Stimulated activated naive CD8-positive, alpha-beta T cell treated with anti-CD3 and anti-CD28 coated beads, Interleukin-15, Interleukin-2, amounts not matched to agents 100 ng/mL and 50 ng/mL, for 24 hours (primary cell): ENCODE results near the gene ALK.

Experiments used
- H3K27ac Mint-ChIP-seq: one replicate; pipeline ENCODE4 v1.8.0; 2021; ENCODE audit warnings: mild to moderate bottlenecking, mixed read lengths
- H3K27me3 Mint-ChIP-seq: one replicate; pipeline ENCODE4 v1.8.0; 2021; ENCODE audit warnings: mixed read lengths
- H3K36me3 Mint-ChIP-seq: one replicate; pipeline ENCODE4 v1.8.0; 2021; ENCODE audit warnings: low read depth, mixed read lengths
- H3K4me1 Mint-ChIP-seq: one replicate; pipeline ENCODE4 v1.8.0; 2021; ENCODE audit warnings: low read depth, mixed read lengths
- H3K4me3 Mint-ChIP-seq: one replicate; pipeline ENCODE4 v1.8.0; 2021; ENCODE audit warnings: mild to moderate bottlenecking, mixed read lengths
- H3K9me3 Mint-ChIP-seq: one replicate; pipeline ENCODE4 v1.8.0; 2021; ENCODE audit warnings: mixed read lengths

The ALK gene

GRCh38 chr2:29509878-29510277, 411.5 kb downstream of the ALK start:
- H3K4me1 Mint-ChIP-seq: no peaks in the 10 kb centered on the region
- H3K36me3 Mint-ChIP-seq: no peaks in the 10 kb centered on the region
- peaks cover 5% of the 10 kb centered on the region for H3K27me3 Mint-ChIP-seq
- H3K27ac Mint-ChIP-seq: no peak overlapping the region
- no peak overlapping the region for H3K4me3 Mint-ChIP-seq
- H3K9me3 Mint-ChIP-seq: no peaks in the 10 kb centered on the region

- no peak overlapping the region for H3K4me3 Mint-ChIP-seq
- H3K36me3 Mint-ChIP-seq: no peaks in the 10 kb centered on the region
- H3K27ac Mint-ChIP-seq: no peak overlapping the region
- no peaks in the 10 kb centered on the region for H3K9me3 Mint-ChIP-seq
- peaks cover 5% of the 10 kb centered on the region for H3K27me3 Mint-ChIP-seq
- no peaks in the 10 kb centered on the region for H3K4me1 Mint-ChIP-seq
Observed at GRCh38 chr2:29509397-29509796, 412.0 kb downstream of the ALK start.

DNA sequence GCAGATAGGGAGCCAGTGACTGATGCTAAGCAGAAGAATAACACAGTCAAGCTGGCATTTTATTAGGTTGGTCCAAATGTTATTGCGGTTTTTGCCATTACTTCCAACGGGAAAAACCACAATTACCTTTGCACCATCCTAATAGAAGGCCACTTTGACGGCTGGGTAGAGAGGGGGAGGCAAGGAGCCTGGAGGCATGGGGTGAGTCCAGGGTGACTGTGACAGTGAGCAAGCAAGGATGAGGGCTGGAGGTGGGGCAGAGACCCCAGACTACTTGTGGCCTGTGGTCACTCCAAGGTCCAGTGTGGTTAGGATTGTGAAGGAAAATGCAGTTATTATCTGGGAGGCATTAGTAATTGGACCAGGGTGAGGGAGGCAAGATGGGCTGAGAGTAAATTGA, 416.6 kb downstream of the ALK start:
- H3K27me3 Mint-ChIP-seq: peaks cover 16% of the 10 kb centered on the region
- no peaks in the 10 kb centered on the region for H3K9me3 Mint-ChIP-seq
- H3K36me3 Mint-ChIP-seq: no peaks in the 10 kb centered on the region
- H3K27ac Mint-ChIP-seq: no peak overlapping the region
- no peak overlapping the region for H3K4me3 Mint-ChIP-seq
- no peaks in the 10 kb centered on the region for H3K4me1 Mint-ChIP-seq

DNA sequence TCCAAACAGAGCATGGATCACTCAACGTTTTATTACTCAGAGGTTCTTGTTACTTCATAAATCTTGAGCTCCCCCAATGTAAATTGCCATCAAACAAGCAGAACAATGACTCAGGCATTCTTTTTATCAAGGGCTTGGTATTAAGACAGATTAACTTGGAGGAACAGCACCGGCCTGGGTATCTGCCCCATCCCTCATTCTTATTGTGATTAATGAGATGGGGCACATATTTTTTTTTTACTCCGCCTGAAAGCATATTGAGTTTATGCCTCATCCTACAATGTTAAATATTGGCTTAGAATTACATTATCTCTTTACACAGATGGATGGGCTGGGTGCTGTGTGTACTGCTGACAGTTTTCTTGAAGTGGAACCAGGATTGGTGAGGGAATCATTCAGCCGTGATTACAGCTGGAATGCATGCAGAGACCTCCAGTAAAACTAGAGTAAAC, 418.9 kb downstream of the ALK start:
- Mint-ChIP-seq H3K27me3 (peaks cover 16% of the 10 kb centered on the region), H3K27ac (no peak overlapping the region), H3K4me1 (no peaks in the 10 kb centered on the region)

GRCh38 chr2:29497375-29497774, 424.0 kb downstream of the ALK start:
- no peaks in the 10 kb centered on the region for H3K4me1 Mint-ChIP-seq
- H3K27ac Mint-ChIP-seq: no peak overlapping the region
- H3K36me3 Mint-ChIP-seq: no peaks in the 10 kb centered on the region
- no peaks in the 10 kb centered on the region for H3K9me3 Mint-ChIP-seq
- no peak overlapping the region for H3K4me3 Mint-ChIP-seq
- H3K27me3 Mint-ChIP-seq: peaks cover 4% of the 10 kb centered on the region

More for the DNA sequence above, 418.9 kb downstream of the ALK start:
- Mint-ChIP-seq H3K36me3 (no peaks in the 10 kb centered on the region), H3K4me3 (no peak overlapping the region), H3K9me3 (no peaks in the 10 kb centered on the region)

DNA sequence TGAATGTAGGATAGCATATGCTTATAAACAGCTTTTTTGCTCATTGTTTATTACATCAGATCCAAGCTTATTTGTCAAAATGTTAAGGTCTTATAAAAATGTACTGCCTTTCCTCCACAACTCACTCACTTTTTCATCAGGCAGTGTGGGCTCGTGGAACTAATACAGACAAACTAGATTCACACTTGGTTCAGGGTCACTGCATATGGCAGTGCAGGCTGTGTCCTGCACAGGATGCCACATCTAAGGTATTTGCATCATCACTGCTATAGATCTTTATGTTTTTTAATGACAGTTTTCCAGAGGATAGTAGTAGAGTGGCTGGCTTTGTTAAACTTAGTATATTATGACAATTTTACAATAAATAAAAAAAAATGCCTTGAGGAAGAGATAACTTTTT, 425.2 kb downstream of the ALK start:
- Mint-ChIP-seq H3K4me3 (no peak overlapping the region), H3K9me3 (no peaks in the 10 kb centered on the region), H3K27ac (no peak overlapping the region), H3K4me1 (no peaks in the 10 kb centered on the region), H3K27me3 (peaks cover 4% of the 10 kb centered on the region), H3K36me3 (no peaks in the 10 kb centered on the region)

GRCh38 chr2:29495536-29496060, 425.8 kb downstream of the ALK start:
- H3K27me3 Mint-ChIP-seq: peaks cover 4% of the 10 kb centered on the region
- H3K9me3 Mint-ChIP-seq: no peaks in the 10 kb centered on the region
- H3K36me3 Mint-ChIP-seq: no peaks in the 10 kb centered on the region
- H3K4me1 Mint-ChIP-seq: no peaks in the 10 kb centered on the region
- no peak overlapping the region for H3K27ac Mint-ChIP-seq
- no peak overlapping the region for H3K4me3 Mint-ChIP-seq

DNA sequence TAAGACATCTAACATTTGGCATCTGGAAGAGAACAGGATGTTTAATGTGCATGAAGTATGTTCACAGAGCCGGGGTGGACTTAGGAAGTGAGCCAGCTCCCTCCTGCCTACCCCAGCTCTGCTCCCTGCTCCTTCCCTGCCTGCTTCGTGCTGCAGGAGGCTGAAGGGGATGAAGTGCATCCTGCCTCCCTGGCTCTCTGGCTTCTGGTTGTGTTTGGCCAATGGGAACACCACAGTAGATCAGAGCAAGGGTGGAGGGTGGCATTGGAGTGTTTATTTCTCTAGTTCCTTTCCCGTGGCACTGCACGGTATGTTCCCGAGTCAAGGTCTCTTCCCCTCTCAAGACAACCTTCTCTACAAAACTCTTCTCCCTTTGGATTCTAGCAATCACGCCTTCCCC, 426.3 kb downstream of the ALK start:
- no peaks in the 10 kb centered on the region for H3K36me3 Mint-ChIP-seq
- no peaks in the 10 kb centered on the region for H3K9me3 Mint-ChIP-seq
- H3K4me3 Mint-ChIP-seq: no peak overlapping the region
- H3K4me1 Mint-ChIP-seq: no peaks in the 10 kb centered on the region
- peaks cover 4% of the 10 kb centered on the region for H3K27me3 Mint-ChIP-seq
- no peak overlapping the region for H3K27ac Mint-ChIP-seq

DNA sequence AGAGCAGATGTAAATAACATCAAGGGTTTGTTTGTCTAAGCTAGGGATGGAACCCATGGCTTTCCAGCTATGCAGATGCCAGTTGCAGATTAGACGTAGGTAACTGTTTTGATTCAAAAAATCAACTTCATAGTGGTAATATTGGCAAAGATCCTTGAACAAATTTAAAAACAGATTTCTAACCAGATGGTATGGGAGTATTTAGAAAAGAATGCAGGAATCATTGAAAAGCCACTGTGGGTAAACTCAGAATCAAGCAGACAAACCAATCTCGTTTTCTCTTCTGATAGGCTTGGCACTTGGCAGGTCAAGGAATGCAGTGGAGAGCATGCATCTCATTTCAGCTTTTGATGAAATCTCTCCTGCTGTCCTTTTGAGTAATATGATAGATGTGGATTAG, 428.7 kb downstream of the ALK start:
- Mint-ChIP-seq H3K9me3 (no peaks in the 10 kb centered on the region), H3K36me3 (no peaks in the 10 kb centered on the region), H3K27ac (no peak overlapping the region), H3K4me1 (no peaks in the 10 kb centered on the region), H3K27me3 (peaks cover 6% of the 10 kb centered on the region), H3K4me3 (no peak overlapping the region)

GRCh38 chr2:29490045-29490444, 431.3 kb downstream of the ALK start:
- no peaks in the 10 kb centered on the region for H3K9me3 Mint-ChIP-seq

GRCh38 chr2:29489568-29489967, 431.8 kb downstream of the ALK start:
- Mint-ChIP-seq H3K4me1 (no peaks in the 10 kb centered on the region), H3K36me3 (no peaks in the 10 kb centered on the region), H3K4me3 (no peak overlapping the region), H3K27ac (no peak overlapping the region), H3K27me3 (peaks cover 13% of the 10 kb centered on the region), H3K9me3 (no peaks in the 10 kb centered on the region)

More at GRCh38 chr2:29490045-29490444, 431.3 kb downstream of the ALK start:
- Mint-ChIP-seq H3K27me3 (peaks cover 13% of the 10 kb centered on the region), H3K36me3 (no peaks in the 10 kb centered on the region), H3K27ac (no peak overlapping the region), H3K4me3 (no peak overlapping the region), H3K4me1 (no peaks in the 10 kb centered on the region)

DNA sequence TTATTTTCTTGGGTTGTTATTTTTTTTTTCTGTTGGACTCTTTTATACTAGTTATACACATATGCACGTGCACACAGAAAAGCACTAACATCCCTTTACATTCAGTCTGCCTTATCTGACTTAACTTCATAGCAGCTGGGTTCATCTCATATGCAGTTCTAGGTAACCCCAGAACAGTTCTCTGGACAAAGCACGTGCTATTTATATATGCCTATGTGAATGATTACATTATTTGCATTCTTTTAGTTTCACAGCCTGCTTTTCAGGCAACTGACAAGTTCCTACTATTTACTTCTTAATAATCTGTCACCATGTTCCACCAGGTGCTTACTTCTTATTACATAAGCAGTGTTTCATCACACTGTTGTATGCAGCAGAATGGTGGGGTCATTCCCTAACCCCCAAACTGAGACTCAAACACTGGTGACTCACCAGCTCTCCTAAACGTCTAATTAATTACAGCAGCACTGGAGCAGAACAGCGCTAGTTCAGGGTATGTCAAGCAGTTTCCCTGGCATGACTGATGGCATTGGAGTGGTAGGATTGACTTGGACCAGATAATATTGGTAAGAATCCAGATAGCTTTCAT, 433.3 kb downstream of the ALK start:
- Mint-ChIP-seq H3K4me3 (no peak overlapping the region), H3K36me3 (no peaks in the 10 kb centered on the region), H3K9me3 (no peaks in the 10 kb centered on the region), H3K27me3 (peaks cover 13% of the 10 kb centered on the region), H3K4me1 (no peaks in the 10 kb centered on the region), H3K27ac (no peak overlapping the region)

GRCh38 chr2:29485631-29486030, 435.8 kb downstream of the ALK start:
- Mint-ChIP-seq H3K4me3 (no peak overlapping the region), H3K36me3 (no peaks in the 10 kb centered on the region), H3K9me3 (no peaks in the 10 kb centered on the region), H3K27me3 (peaks cover 23% of the 10 kb centered on the region), H3K4me1 (no peaks in the 10 kb centered on the region), H3K27ac (no peak overlapping the region)

- Mint-ChIP-seq H3K27me3 (peaks cover 23% of the 10 kb centered on the region), H3K4me3 (no peak overlapping the region), H3K27ac (no peak overlapping the region), H3K4me1 (no peaks in the 10 kb centered on the region), H3K9me3 (no peaks in the 10 kb centered on the region), H3K36me3 (no peaks in the 10 kb centered on the region)
Observed at GRCh38 chr2:29485117-29485516, 436.3 kb downstream of the ALK start.

- H3K27me3 Mint-ChIP-seq: peaks cover 31% of the 10 kb centered on the region
- H3K36me3 Mint-ChIP-seq: no peaks in the 10 kb centered on the region
- no peaks in the 10 kb centered on the region for H3K9me3 Mint-ChIP-seq
- H3K27ac Mint-ChIP-seq: no peak overlapping the region
- no peaks in the 10 kb centered on the region for H3K4me1 Mint-ChIP-seq
- H3K4me3 Mint-ChIP-seq: no peak overlapping the region
Observed at GRCh38 chr2:29482867-29483266, 438.5 kb downstream of the ALK start.

- no peak overlapping the region for H3K27ac Mint-ChIP-seq
- H3K27me3 Mint-ChIP-seq: peaks cover 26% of the 10 kb centered on the region
- H3K9me3 Mint-ChIP-seq: no peaks in the 10 kb centered on the region
- H3K36me3 Mint-ChIP-seq: no peaks in the 10 kb centered on the region
- H3K4me3 Mint-ChIP-seq: no peak overlapping the region
- no peaks in the 10 kb centered on the region for H3K4me1 Mint-ChIP-seq
Observed at GRCh38 chr2:29482348-29482747, 439.0 kb downstream of the ALK start.
